ENCODE measurements around the gene HSPE1. TPM values are rescaled to one million over a fixed set of nuclear protein-coding genes. Genes with fewer than 3 reads are reported as not detected.
A peak's percentile ranks its signal among the peaks of the same experiment; 100 is the strongest.
"Not testable (repeated sequence)": the region's sequence is repeated elsewhere in the genome, so short reads cannot be mapped to it uniquely, and the experiment has no call there.

HSPE1 gene
- total RNA-seq (2014; rRNA removed; shearing (Covaris generic)) (189 and 314 TPM in 2 replicates), total RNA-seq (2022) (219 and 259 TPM in 2 replicates), Bru-seq, nascent RNA (percentile 99 among the genes with signal in this experiment), BruChase-seq, experiment 1, labeled RNA remaining after a 6-hour chase (percentile 100 among the genes with signal in this experiment), BruChase-seq, experiment 2, labeled RNA remaining after a 2-hour chase (percentile 99 among the genes with signal in this experiment)
- long read RNA-seq, transcript HSPE1-201 (4 exons, 950 nt), result major isoform, 267 of 286 reads
- long read RNA-seq, partial matches to known transcripts, result 8 of 286 reads
- long read RNA-seq, other reads (novel, unspliced or antisense), result 5 of 286 reads

DNA sequence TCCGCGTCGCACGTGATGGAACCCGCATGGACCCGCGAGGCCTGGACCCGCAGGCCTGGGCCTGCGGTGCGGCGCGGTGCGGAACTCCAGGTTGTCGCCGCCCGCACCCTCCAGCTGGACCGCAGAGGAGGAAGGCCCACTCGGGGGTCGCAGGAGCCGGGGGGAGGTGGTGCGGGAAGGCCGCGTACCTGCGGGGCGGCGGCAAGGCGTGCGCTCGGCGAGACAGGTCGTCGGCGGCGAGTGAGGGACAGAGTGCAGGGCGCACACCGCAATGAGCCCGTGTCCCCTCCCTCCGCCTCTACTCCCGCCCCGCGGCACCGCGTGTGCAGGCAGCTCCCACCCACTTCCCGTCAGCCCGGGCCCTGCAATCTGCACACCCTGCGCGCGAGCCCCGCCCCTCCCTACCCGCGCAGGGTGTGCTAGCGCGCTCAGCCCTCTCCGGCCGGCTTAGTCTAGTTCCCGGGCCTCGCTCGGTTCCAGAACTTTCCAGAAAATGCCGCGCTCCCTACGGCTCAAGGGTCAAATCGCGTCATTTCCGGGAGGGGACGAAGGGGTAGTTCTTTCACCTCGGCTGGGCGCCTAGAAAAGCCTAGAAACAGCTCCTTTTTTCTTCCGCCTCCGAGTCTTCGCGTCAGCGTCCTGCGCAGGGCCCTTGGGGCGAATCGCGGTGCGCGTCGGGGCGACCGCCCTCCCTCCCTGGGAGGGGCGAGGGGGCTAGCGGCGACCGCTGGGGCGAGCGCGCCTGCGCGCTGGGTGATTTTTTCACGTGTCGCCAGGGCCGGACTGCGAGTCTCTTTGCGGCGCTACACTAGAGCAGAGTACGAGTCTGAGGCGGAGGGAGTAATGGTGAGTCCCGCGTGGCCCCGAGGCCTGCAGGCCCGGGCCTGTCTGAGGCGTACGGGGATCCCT, at the start of gene HSPE1, which contains the start of gene HSPD1:
TSS of gene HSPE1 (plus strand) at position 786 of the 909 bp plus-strand sequence. CDS start at position 844, 58 bp downstream.
TSS of gene HSPD1 (minus strand) at position 247 of the 909 bp plus-strand sequence. CDS start 992 bp downstream, outside the sequence.
- no peaks in the 10 kb centered on the region for H3K9me2 ChIP-seq (ENCODE audit: insufficient read depth, low read length)
- H3K4me3 ChIP-seq (ENCODE audit: low read depth, low read length, poor library complexity, severe bottlenecking), result peak within 1 kb of the TSS; percentile 83
- H4K20me1 ChIP-seq (ENCODE audit: insufficient read depth, low read length), result peaks cover 55% of the 10 kb centered on the region
- peak within 1 kb of the TSS; percentile 77 for H3K27ac ChIP-seq (ENCODE audit: low read depth, low read length, poor library complexity, severe bottlenecking)
- BruUV-seq (replicated peaks), result no TSS peak
- peaks cover 93% of the 10 kb centered on the region for H3K79me2 ChIP-seq (ENCODE audit: insufficient read depth, low read depth, low read length)
- H3K36me3 ChIP-seq (ENCODE audit: insufficient read depth, low read length), result peaks cover 90% of the 10 kb centered on the region
- intact Hi-C loops (cut with micrococcal nuclease; ENCODE audit: unreplicated experiment), result loop anchor here (1.0 to 5.0 kb wide), 5 partner anchors 15 to 207 kb away; partner anchors contain the start of genes COQ10B and SF3B1
- CTCF ChIA-PET (ENCODE audit: unreplicated experiment), result interaction anchor here (0.6 to 1.3 kb wide), 3 partner anchors 12 to 207 kb away, joined by 3 read pairs; no protein-coding TSS in a partner anchor
- POLR2A ChIA-PET, result interaction anchor here (0.6 to 10.2 kb wide), 11 partner anchors 9 to 109 kb away, joined by 3 to 136 read pairs (median 6); partner anchors contain the start of genes COQ10B, MOB4 and SF3B1
- H3K9me3 ChIP-seq (ENCODE audit: low read length), result no peaks in the 10 kb centered on the region
- peak within 1 kb of the TSS; percentile 83 for H3K4me2 ChIP-seq (ENCODE audit: low read length)
- peak; percentile 99 for DNase-seq (ENCODE audit: low spot score)
- peaks cover 56% of the 10 kb centered on the region for H3K4me1 ChIP-seq (ENCODE audit: insufficient read depth, low read length, poor library complexity, severe bottlenecking)
- H2AFZ ChIP-seq (ENCODE audit: low read length), result no peak within 1 kb of the TSS; the same call in 1 of the 2 replicates
- TF ChIP-seq EZH2phosphoT487 (IDR thresholded peaks at IDR 0.05; ENCODE audit: borderline replicate concordance, low read depth, low read length), result no peak
- TF ChIP-seq, protein P1, sequence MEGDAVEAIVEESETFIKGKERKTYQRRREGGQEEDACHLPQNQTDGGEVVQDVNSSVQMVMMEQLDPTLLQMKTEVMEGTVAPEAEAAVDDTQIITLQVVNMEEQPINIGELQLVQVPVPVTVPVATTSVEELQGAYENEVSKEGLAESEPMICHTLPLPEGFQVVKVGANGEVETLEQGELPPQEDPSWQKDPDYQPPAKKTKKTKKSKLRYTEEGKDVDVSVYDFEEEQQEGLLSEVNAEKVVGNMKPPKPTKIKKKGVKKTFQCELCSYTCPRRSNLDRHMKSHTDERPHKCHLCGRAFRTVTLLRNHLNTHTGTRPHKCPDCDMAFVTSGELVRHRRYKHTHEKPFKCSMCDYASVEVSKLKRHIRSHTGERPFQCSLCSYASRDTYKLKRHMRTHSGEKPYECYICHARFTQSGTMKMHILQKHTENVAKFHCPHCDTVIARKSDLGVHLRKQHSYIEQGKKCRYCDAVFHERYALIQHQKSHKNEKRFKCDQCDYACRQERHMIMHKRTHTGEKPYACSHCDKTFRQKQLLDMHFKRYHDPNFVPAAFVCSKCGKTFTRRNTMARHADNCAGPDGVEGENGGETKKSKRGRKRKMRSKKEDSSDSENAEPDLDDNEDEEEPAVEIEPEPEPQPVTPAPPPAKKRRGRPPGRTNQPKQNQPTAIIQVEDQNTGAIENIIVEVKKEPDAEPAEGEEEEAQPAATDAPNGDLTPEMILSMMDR (conservative IDR thresholded peaks at IDR 0.05; ENCODE audit: low read length), result no peak

DNA sequence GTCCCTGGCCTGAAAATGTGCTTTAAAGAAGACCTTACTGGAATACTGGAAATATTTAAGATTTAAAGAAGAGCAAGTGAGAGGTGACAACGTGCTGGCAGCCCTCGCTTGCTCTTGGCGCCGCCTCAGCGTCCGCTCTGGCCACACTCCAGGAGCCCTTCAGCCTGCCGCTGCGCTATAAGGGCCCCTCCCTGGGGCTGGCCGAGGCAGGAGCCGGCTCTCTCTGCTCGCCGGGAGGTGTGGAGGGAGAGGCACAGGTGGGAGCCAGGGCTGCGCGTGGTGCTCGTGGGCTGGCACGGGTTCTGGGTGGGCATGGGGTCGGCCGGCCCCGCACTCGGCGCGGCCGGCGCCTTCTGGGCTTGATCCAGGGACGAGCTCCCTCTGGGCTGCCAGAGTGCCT, 49.7 kb upstream of the HSPE1 start:
- TF ChIP-seq, protein P1 (conservative IDR thresholded peaks at IDR 0.05; ENCODE audit: low read length), result no peak
- no peak for TF ChIP-seq EZH2phosphoT487 (IDR thresholded peaks at IDR 0.05; ENCODE audit: borderline replicate concordance, low read depth, low read length)
- peaks cover 19% of the 10 kb centered on the region for H3K79me2 ChIP-seq (ENCODE audit: insufficient read depth, low read depth, low read length)
- no peaks in the 10 kb centered on the region for H3K9me2 ChIP-seq (ENCODE audit: insufficient read depth, low read length)
- no peaks in the 10 kb centered on the region for H3K9me3 ChIP-seq (ENCODE audit: low read length)
- DNase-seq (ENCODE audit: low spot score), result no peak
- H3K36me3 ChIP-seq (ENCODE audit: insufficient read depth, low read length), result 0 out of 2 replicates have a peak, but pooled peaks cover 2% of the 10 kb centered on the region
- H3K27ac ChIP-seq (ENCODE audit: low read depth, low read length, poor library complexity, severe bottlenecking), result no peak overlapping the region
- no peak overlapping the region for H2AFZ ChIP-seq (ENCODE audit: low read length)
- no peak overlapping the region for H3K4me3 ChIP-seq (ENCODE audit: low read depth, low read length, poor library complexity, severe bottlenecking)
- BruUV-seq (replicated peaks), result no TSS peak
- H3K4me2 ChIP-seq (ENCODE audit: low read length), result no peak overlapping the region
- H4K20me1 ChIP-seq (ENCODE audit: insufficient read depth, low read length), result no peaks in the 10 kb centered on the region
- ChIA-PET CTCF (ENCODE audit: unreplicated experiment) (no interaction called here), POLR2A (interaction anchor here (0.6 to 3.5 kb wide), 8 partner anchors 9 to 58 kb away, joined by 3 to 41 read pairs (median 4); partner anchors contain the start of gene SF3B1)
- intact Hi-C loops (cut with micrococcal nuclease; ENCODE audit: unreplicated experiment), result loop anchor here (5.0 kb wide), 1 partner anchor 257 kb away; the partner anchor contains the start of gene MARS2
- peaks cover 17% of the 10 kb centered on the region for H3K4me1 ChIP-seq (ENCODE audit: insufficient read depth, low read length, poor library complexity, severe bottlenecking)

DNA sequence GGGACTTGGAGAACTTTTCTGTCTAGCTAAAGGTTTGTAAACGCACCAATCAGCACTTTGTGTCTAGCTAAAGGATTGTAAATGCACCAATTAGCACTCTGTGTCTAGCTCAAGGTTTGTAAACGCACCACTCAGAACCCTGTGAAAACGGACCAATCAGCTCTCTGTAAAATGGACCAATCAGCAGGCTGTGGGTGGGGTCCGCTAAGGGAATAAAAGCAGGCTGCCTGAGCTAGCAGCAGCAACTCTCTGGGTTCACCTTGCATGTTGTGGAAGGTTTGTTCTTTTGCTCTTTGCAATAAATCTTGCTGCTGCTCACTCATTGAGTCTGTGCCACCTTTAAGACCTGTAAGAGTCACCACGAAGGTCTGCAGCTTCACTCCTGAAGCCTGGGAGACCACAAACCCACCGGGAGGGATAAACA, 49.2 kb upstream of the HSPE1 start:
- peak overlapping the region; percentile 27; the same call in 1 of the 2 replicates for H2AFZ ChIP-seq (ENCODE audit: low read length)
- CTCF ChIA-PET (ENCODE audit: unreplicated experiment); BruUV-seq (replicated peaks); DNase-seq (ENCODE audit: low spot score); H3K4me3 ChIP-seq (ENCODE audit: low read depth, low read length, poor library complexity, severe bottlenecking); H3K9me2 ChIP-seq (ENCODE audit: insufficient read depth, low read length); H3K36me3 ChIP-seq (ENCODE audit: insufficient read depth, low read length); H3K4me2 ChIP-seq (ENCODE audit: low read length); H4K20me1 ChIP-seq (ENCODE audit: insufficient read depth, low read length); H3K9me3 ChIP-seq (ENCODE audit: low read length); H3K27ac ChIP-seq (ENCODE audit: low read depth, low read length, poor library complexity, severe bottlenecking): not testable (repeated sequence)
- H3K4me1 ChIP-seq (ENCODE audit: insufficient read depth, low read length, poor library complexity, severe bottlenecking), result peaks cover 17% of the 10 kb centered on the region
- intact Hi-C loops (cut with micrococcal nuclease; ENCODE audit: unreplicated experiment), result loop anchor here (5.0 kb wide), 1 partner anchor 256 kb away; the partner anchor contains the start of gene MARS2
- H3K79me2 ChIP-seq (ENCODE audit: insufficient read depth, low read depth, low read length), result peaks cover 24% of the 10 kb centered on the region
- POLR2A ChIA-PET, result interaction anchor here (0.6 to 3.5 kb wide), 10 partner anchors 8 to 1240 kb away, joined by 3 to 41 read pairs (median 4); partner anchors contain the start of genes GTF3C3 and SF3B1
